Trophoblast cell (in vitro differentiated cells and primary cell): ENCODE results near the gene KLHL42.

Source experiments
- DNase-seq, 2 donors: peaks; one replicate each; pipeline ENCODE4 v3.0.0-alpha.2; 2016
- H2AFZ ChIP-seq: 2 replicates; pipeline ENCODE4 v1.6.1; 2013; ENCODE audit warnings: low read length, moderate library complexity, mild to moderate bottlenecking; ENCODE audit not compliant: insufficient read depth, poor library complexity
- H2AK5ac ChIP-seq: 2 replicates; pipeline ENCODE4 v1.6.1; 2013; ENCODE audit warnings: mild to moderate bottlenecking, low read length
- H2BK120ac ChIP-seq: 2 replicates; pipeline ENCODE4 v1.6.1; 2013; ENCODE audit warnings: low read length, mild to moderate bottlenecking, moderate library complexity; ENCODE audit not compliant: insufficient read depth, poor library complexity
- H2BK12ac ChIP-seq: 2 replicates; pipeline ENCODE4 v1.6.1; 2013; ENCODE audit warnings: mild to moderate bottlenecking, low read length, moderate library complexity
- H2BK5ac ChIP-seq: 2 replicates; pipeline ENCODE4 v1.6.1; 2013; ENCODE audit warnings: low read length, low read depth, moderate library complexity, mild to moderate bottlenecking; ENCODE audit not compliant: poor library complexity
- H3K14ac ChIP-seq: 2 replicates; pipeline ENCODE4 v1.6.1; 2013; ENCODE audit warnings: mild to moderate bottlenecking, low read length
- H3K18ac ChIP-seq: 2 replicates; pipeline ENCODE4 v1.6.1; 2013; ENCODE audit warnings: mild to moderate bottlenecking, low read length
- H3K23ac ChIP-seq: 2 replicates; pipeline ENCODE4 v1.6.1; 2013; ENCODE audit warnings: low read length
- H3K27ac ChIP-seq: 2 replicates; pipeline ENCODE4 v1.5.1; 2013; ENCODE audit warnings: low read depth, mild to moderate bottlenecking, inconsistent platforms, low read length, moderate library complexity
- H3K27me3 ChIP-seq: 2 replicates; pipeline ENCODE4 v1.6.1; 2013; ENCODE audit warnings: inconsistent platforms, mild to moderate bottlenecking, low read length, moderate library complexity; ENCODE audit not compliant: insufficient read depth
- H3K36me3 ChIP-seq, 2 experiments: 1 replicate in 1 of 2; 2 replicates in 1 of 2; pipeline ENCODE4 v1.6.1; 2013; ENCODE audit warnings: low read length in 2 of 2, mild to moderate bottlenecking in 2 of 2, moderate library complexity in 1 of 2; ENCODE audit not compliant: insufficient read depth in 2 of 2, control insufficient read depth in 1 of 2
- H3K4ac ChIP-seq: 2 replicates; pipeline ENCODE4 v1.6.1; 2013; ENCODE audit warnings: low read depth, mild to moderate bottlenecking, low read length, moderate library complexity
- H3K4me1 ChIP-seq, 2 experiments: 1 replicate in 1 of 2; 2 replicates in 1 of 2; pipeline ENCODE4 v1.6.1; 2013; ENCODE audit warnings: low read length in 2 of 2, mild to moderate bottlenecking in 2 of 2, moderate library complexity in 1 of 2; ENCODE audit not compliant: insufficient read depth in 2 of 2, control insufficient read depth in 1 of 2
- H3K4me2 ChIP-seq: 2 replicates; pipeline ENCODE4 v1.6.1; 2013; ENCODE audit warnings: inconsistent platforms, mild to moderate bottlenecking, low read length, moderate library complexity
- H3K4me3 ChIP-seq: 2 replicates; pipeline ENCODE4 v1.5.1; 2013; ENCODE audit warnings: mild to moderate bottlenecking, low read depth, low read length, inconsistent platforms
- H3K79me1 ChIP-seq: one replicate; pipeline ENCODE4 v1.6.1; 2013; ENCODE audit warnings: low read length
- H3K79me2 ChIP-seq: 2 replicates; pipeline ENCODE4 v1.6.1; 2013; ENCODE audit warnings: low read length, mild to moderate bottlenecking; ENCODE audit not compliant: control insufficient read depth, insufficient read depth, poor library complexity
- H3K9ac ChIP-seq: 2 replicates; pipeline ENCODE4 v1.6.1; 2013; ENCODE audit warnings: mild to moderate bottlenecking, low read length
- H3K9me3 ChIP-seq: 2 replicates; pipeline ENCODE4 v1.6.1; 2013; ENCODE audit warnings: low read depth, mild to moderate bottlenecking, control low read depth, inconsistent platforms, low read length; ENCODE audit not compliant: insufficient read depth
- H4K12ac ChIP-seq: 2 replicates; pipeline ENCODE4 v1.6.1; 2013; ENCODE audit warnings: low read depth, mild to moderate bottlenecking, low read length, moderate library complexity
- H4K8ac ChIP-seq: 2 replicates; pipeline ENCODE4 v1.6.1; 2013; ENCODE audit warnings: low read depth, mild to moderate bottlenecking, low read length, moderate library complexity
- H4K91ac ChIP-seq: one replicate; pipeline ENCODE4 v1.6.1; 2013; ENCODE audit warnings: low read depth, mild to moderate bottlenecking, low read length, moderate library complexity
- WGBS: extraction: QIAGEN DNeasy Blood & Tissue Kit; methylation state at CpG from one replicate; pipeline ENCODE4 v1.1.7; 2013; ENCODE audit warnings: missing lambda C conversion rate; ENCODE audit not compliant: insufficient read length, insufficient coverage; ENCODE audit errors: extremely low coverage; 5-methylcytosine and 5-hydroxymethylcytosine counted together

The KLHL42 gene

GRCh38 chr12:27810756-27811155 is 30.7 kb downstream of the KLHL42 start:
- Histone ChIP-seq H3K79me1 (no peaks in the 10 kb centered on the region), H4K12ac (no peak overlapping the region), H3K14ac (no peak overlapping the region), H3K36me3 (no peaks in the 10 kb centered on the region), H2AFZ (no peak overlapping the region), H3K4me1 (no peaks in the 10 kb centered on the region), H4K8ac (no peak overlapping the region), H2AK5ac (no peak overlapping the region), H3K18ac (no peak overlapping the region), H3K4me2 (no peak overlapping the region), H3K27ac (no peak overlapping the region), H3K9ac (no peak overlapping the region), H3K79me2 (no peaks in the 10 kb centered on the region), H4K91ac (no peak overlapping the region), H3K23ac (no peak overlapping the region), H2BK5ac (no peak overlapping the region), H3K4ac (no peak overlapping the region), H3K9me3 (no peaks in the 10 kb centered on the region), H3K27me3 (no peaks in the 10 kb centered on the region), H2BK12ac (no peak overlapping the region), H2BK120ac (no peak overlapping the region), H3K4me3 (no peak overlapping the region)
- no CpG with 5 or more reads among the region's 4 CpGs for WGBS
- no peak for DNase-seq

GRCh38 chr12:27812502-27812901 is 32.5 kb downstream of the KLHL42 start:
- no peak overlapping the region for H3K18ac ChIP-seq
- no peak overlapping the region for H4K91ac ChIP-seq
- no peaks in the 10 kb centered on the region for H3K27me3 ChIP-seq
- no peaks in the 10 kb centered on the region for H3K36me3 ChIP-seq
- H3K79me1 ChIP-seq, result no peaks in the 10 kb centered on the region
- DNase-seq, result no peak
- no peak overlapping the region for H2AFZ ChIP-seq
- no peaks in the 10 kb centered on the region for H3K9me3 ChIP-seq
- H4K8ac ChIP-seq, result no peak overlapping the region
- H3K79me2 ChIP-seq, result no peaks in the 10 kb centered on the region
- H2AK5ac ChIP-seq, result no peak overlapping the region
- no peak overlapping the region for H2BK12ac ChIP-seq
- H3K9ac ChIP-seq, result no peak overlapping the region
- no peak overlapping the region for H2BK5ac ChIP-seq
- WGBS, result no CpG with 5 or more reads among the region's 6 CpGs
- no peak overlapping the region for H4K12ac ChIP-seq
- no peak overlapping the region for H3K27ac ChIP-seq
- H3K4me2 ChIP-seq, result no peak overlapping the region
- no peak overlapping the region for H3K4ac ChIP-seq
- no peak overlapping the region for H2BK120ac ChIP-seq
- H3K4me1 ChIP-seq, result no peaks in the 10 kb centered on the region
- no peak overlapping the region for H3K4me3 ChIP-seq
- H3K23ac ChIP-seq, result no peak overlapping the region
- no peak overlapping the region for H3K14ac ChIP-seq

GRCh38 chr12:27814411-27814810 is 34.4 kb downstream of the KLHL42 start:
- no peak overlapping the region for H2BK5ac ChIP-seq
- DNase-seq, result no peak
- no peaks in the 10 kb centered on the region for H3K9me3 ChIP-seq
- no peak overlapping the region for H4K8ac ChIP-seq
- no peak overlapping the region for H2BK12ac ChIP-seq
- no peak overlapping the region for H2BK120ac ChIP-seq
- no peak overlapping the region for H3K9ac ChIP-seq
- no peaks in the 10 kb centered on the region for H3K36me3 ChIP-seq
- H4K91ac ChIP-seq, result no peak overlapping the region
- H3K4me1 ChIP-seq, result no peaks in the 10 kb centered on the region
- no peak overlapping the region for H3K27ac ChIP-seq
- no peaks in the 10 kb centered on the region for H3K27me3 ChIP-seq
- H3K14ac ChIP-seq, result no peak overlapping the region
- no peak overlapping the region for H2AK5ac ChIP-seq
- H3K4me3 ChIP-seq, result no peak overlapping the region
- H3K79me2 ChIP-seq, result no peaks in the 10 kb centered on the region
- no peak overlapping the region for H3K4ac ChIP-seq
- no peak overlapping the region for H3K4me2 ChIP-seq
- H3K23ac ChIP-seq, result no peak overlapping the region
- H4K12ac ChIP-seq, result no peak overlapping the region
- H2AFZ ChIP-seq, result no peak overlapping the region
- no peaks in the 10 kb centered on the region for H3K79me1 ChIP-seq
- no CpG with 5 or more reads among the region's 2 CpGs for WGBS
- H3K18ac ChIP-seq, result no peak overlapping the region

GRCh38 chr12:27814851-27815591 is 35.0 kb downstream of the KLHL42 start:
- Histone ChIP-seq H4K12ac (no peak overlapping the region), H2BK5ac (no peak overlapping the region), H3K4me2 (no peak overlapping the region), H3K14ac (no peak overlapping the region), H3K36me3 (no peaks in the 10 kb centered on the region), H3K79me1 (no peaks in the 10 kb centered on the region), H3K4me1 (no peaks in the 10 kb centered on the region), H3K79me2 (no peaks in the 10 kb centered on the region), H3K18ac (no peak overlapping the region), H4K91ac (no peak overlapping the region), H3K27ac (no peak overlapping the region), H2AK5ac (no peak overlapping the region), H2BK120ac (no peak overlapping the region), H3K9me3 (no peaks in the 10 kb centered on the region), H2BK12ac (no peak overlapping the region), H2AFZ (no peak overlapping the region), H3K9ac (no peak overlapping the region), H4K8ac (no peak overlapping the region), H3K4ac (no peak overlapping the region), H3K27me3 (no peaks in the 10 kb centered on the region), H3K4me3 (no peak overlapping the region), H3K23ac (no peak overlapping the region)
- no peak for DNase-seq
- WGBS, result no CpG with 5 or more reads among the region's 3 CpGs
